Progenitor cell of endocrine pancreas (in vitro differentiated cells): ENCODE results near the gene GNL1. TPM values are rescaled to one million over a fixed set of nuclear protein-coding genes. Genes with fewer than 3 reads are reported as not detected.
"Not testable (repeated sequence)": the region's sequence is repeated elsewhere in the genome, so short reads cannot be mapped to it uniquely, and the experiment has no call there.

ENCODE experiments used
- DNase-seq: peaks from one replicate; pipeline ENCODE4 v3.0.0; 2021; ENCODE audit warnings: low spot score; ENCODE audit not compliant: unreplicated experiment
- H3K27ac Mint-ChIP-seq: 2 replicates; pipeline ENCODE4 v1.8.0; 2021; ENCODE audit warnings: mild to moderate bottlenecking, moderate library complexity, mixed read lengths
- H3K27me3 Mint-ChIP-seq: 2 replicates; pipeline ENCODE4 v1.8.0; 2021; ENCODE audit warnings: mixed read lengths
- H3K36me3 Mint-ChIP-seq: 2 replicates; pipeline ENCODE4 v1.8.0; 2022; ENCODE audit warnings: mixed read lengths; ENCODE audit not compliant: insufficient read depth
- H3K4me1 Mint-ChIP-seq: 2 replicates; pipeline ENCODE4 v1.8.0; 2021; ENCODE audit warnings: low read depth, mixed read lengths
- H3K4me3 Mint-ChIP-seq: 2 replicates; pipeline ENCODE4 v1.8.0; 2021; ENCODE audit warnings: low read depth, mild to moderate bottlenecking, moderate library complexity, mixed read lengths
- H3K9me3 Mint-ChIP-seq: 2 replicates; pipeline ENCODE4 v1.8.0; 2021; ENCODE audit warnings: low read depth, mixed read lengths
- total RNA-seq: library from RNA; stranded (reverse); gene quantifications from 2 replicates; pipeline ENCODE4 v1.2.1, GENCODE V29; 2021
- TF ChIP-seq, protein P1 (sequence below): fragments of 200-600 bp; sonication (generic); IDR thresholded peaks from one replicate; pipeline ENCODE4 v1.5.0; 2021; ENCODE audit warnings: antibody characterized with exemption, mild to moderate bottlenecking; ENCODE audit not compliant: unreplicated experiment

GNL1 gene
- total RNA-seq, 1 donor from 2014 or later, result 75.2 TPM

DNA sequence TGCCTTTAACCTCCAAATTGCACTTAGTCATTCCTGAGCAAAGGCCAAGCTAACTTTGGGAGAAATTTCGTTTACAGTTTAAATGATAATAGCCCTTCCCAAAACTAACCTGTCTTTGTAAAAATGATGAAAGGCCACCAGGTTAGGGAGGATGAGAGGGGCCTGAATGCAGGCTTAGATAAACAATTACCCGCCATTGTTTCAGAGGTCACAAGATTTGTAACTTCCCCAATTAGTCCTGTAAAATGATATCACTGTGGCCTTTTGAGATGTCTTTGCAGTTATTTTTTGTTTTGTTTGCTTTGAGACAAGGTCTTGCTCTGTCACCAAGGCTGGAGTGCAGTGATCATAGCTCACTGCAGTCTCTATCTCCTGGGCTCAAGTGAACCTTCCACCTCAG, 26.3 kb downstream of the GNL1 start:
- Mint-ChIP-seq H3K27ac (no peak overlapping the region), H3K36me3 (no peaks in the 10 kb centered on the region), H3K4me3 (no peak overlapping the region), H3K4me1 (no peaks in the 10 kb centered on the region), H3K27me3 (peaks cover 1% of the 10 kb centered on the region), H3K9me3 (peaks cover 3% of the 10 kb centered on the region)
- no peak for DNase-seq
- TF ChIP-seq, protein P1, sequence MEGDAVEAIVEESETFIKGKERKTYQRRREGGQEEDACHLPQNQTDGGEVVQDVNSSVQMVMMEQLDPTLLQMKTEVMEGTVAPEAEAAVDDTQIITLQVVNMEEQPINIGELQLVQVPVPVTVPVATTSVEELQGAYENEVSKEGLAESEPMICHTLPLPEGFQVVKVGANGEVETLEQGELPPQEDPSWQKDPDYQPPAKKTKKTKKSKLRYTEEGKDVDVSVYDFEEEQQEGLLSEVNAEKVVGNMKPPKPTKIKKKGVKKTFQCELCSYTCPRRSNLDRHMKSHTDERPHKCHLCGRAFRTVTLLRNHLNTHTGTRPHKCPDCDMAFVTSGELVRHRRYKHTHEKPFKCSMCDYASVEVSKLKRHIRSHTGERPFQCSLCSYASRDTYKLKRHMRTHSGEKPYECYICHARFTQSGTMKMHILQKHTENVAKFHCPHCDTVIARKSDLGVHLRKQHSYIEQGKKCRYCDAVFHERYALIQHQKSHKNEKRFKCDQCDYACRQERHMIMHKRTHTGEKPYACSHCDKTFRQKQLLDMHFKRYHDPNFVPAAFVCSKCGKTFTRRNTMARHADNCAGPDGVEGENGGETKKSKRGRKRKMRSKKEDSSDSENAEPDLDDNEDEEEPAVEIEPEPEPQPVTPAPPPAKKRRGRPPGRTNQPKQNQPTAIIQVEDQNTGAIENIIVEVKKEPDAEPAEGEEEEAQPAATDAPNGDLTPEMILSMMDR, result no peak

DNA sequence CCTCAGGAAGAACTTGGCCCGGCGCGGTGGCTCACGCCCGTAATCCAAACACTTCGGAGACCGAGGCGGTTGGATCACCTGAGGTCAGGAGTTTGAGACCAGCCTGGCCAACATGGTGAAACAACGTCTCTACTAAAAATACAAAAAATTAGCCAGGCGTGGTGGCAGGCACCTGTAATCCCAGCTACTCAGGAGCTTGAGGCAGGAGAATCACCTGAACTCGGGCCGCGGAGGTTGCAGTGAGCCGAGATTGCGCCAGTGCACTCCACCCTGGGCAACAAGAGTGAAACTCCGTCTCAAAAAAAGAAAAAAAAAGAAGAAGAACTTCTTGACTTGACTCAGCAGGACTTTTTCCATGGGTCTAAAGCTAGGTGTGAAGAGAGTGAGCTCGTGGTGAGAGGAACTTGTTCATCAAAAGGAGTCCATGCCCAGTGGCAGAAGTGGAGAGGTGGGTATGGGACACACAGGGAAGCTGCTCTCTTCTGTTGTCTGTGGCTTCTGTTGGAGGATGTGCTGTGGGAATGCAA, 26.9 kb downstream of the GNL1 start:
- H3K36me3 Mint-ChIP-seq, H3K4me3 Mint-ChIP-seq, DNase-seq, H3K9me3 Mint-ChIP-seq, H3K4me1 Mint-ChIP-seq, H3K27me3 Mint-ChIP-seq: not testable (repeated sequence)
- H3K27ac Mint-ChIP-seq, result peak overlapping the region; percentile 14

DNA sequence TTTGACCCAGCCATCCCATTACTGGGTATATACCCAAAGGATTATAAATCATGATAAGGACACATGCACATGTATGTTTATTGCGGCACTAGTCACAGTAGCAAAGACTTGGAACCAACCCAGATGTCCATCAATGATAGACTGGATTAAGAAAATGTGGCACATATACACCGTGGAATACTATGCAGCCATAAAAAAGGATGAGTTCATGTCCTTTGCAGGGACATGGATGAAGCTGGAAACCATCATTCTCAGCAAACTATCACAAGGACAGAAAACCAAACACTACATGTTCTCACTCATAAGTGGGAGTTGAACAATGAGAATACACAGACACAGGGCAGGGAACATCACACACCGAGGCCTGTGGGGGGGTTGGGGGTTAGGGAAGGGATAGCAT, 29.8 kb downstream of the GNL1 start:
- not testable (repeated sequence) for H3K27ac Mint-ChIP-seq, H3K9me3 Mint-ChIP-seq, DNase-seq, H3K36me3 Mint-ChIP-seq, H3K4me1 Mint-ChIP-seq, H3K4me3 Mint-ChIP-seq
- H3K27me3 Mint-ChIP-seq, result peaks cover 27% of the 10 kb centered on the region

- H3K4me1 Mint-ChIP-seq, H3K9me3 Mint-ChIP-seq, H3K36me3 Mint-ChIP-seq, DNase-seq, H3K4me3 Mint-ChIP-seq, H3K27ac Mint-ChIP-seq: not testable (repeated sequence)
- peaks cover 27% of the 10 kb centered on the region for H3K27me3 Mint-ChIP-seq
These were observed 34.3 kb downstream of the GNL1 start for GRCh38 chr6:30521952-30522351.

DNA sequence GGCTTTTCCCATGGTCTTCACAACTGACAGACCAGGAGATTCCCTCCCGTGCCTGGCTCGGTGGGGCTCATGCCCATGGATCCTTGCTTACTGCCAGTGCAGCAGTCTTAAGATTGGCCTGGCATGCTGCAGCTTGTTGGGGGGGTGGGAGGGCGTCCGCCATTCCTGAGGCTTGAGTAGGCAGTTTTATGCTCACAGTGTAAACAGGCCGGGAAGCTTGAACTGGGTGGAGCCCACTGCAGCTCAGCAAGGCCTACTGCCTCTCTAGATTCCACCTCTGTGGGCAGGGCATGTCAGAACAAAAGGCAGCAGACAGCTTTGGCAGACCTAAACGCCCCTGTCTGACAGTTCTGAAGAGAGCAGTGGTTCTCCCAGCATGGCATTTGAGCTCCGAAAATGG, 35.2 kb downstream of the GNL1 start:
- not testable (repeated sequence) for DNase-seq, H3K4me1 Mint-ChIP-seq, H3K36me3 Mint-ChIP-seq, H3K4me3 Mint-ChIP-seq, H3K27ac Mint-ChIP-seq, H3K9me3 Mint-ChIP-seq
- peaks cover 27% of the 10 kb centered on the region for H3K27me3 Mint-ChIP-seq

DNA sequence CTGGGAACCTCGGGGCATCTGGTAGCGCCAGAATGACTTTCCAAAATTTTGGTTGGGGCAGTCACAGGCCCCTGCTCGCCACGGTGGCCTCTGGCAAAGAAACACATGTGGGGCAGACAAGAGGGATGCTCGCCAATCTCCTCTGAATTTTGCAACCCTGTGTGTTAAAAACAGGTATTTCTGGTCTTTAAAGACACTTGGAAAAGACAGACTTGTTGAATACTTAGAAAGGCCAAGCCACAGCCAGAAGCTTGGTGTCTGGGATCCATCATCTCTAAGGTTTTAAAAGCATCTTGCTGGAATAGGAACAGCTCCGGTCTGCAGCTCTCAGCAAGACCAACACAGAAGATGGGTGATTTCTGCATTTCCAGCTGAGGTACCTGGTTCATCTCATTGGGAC, 35.8 kb downstream of the GNL1 start:
- Mint-ChIP-seq H3K9me3 (peaks cover 5% of the 10 kb centered on the region), H3K4me3 (no peak overlapping the region), H3K27ac (no peak overlapping the region), H3K36me3 (no peaks in the 10 kb centered on the region), H3K4me1 (no peaks in the 10 kb centered on the region), H3K27me3 (peaks cover 27% of the 10 kb centered on the region)
- DNase-seq, result no peak
- TF ChIP-seq, protein P1, result no peak

GRCh38 chr6:30518505-30519145, 37.7 kb downstream of the GNL1 start:
- not testable (repeated sequence) for H3K9me3 Mint-ChIP-seq, H3K4me1 Mint-ChIP-seq
- peaks cover 30% of the 10 kb centered on the region for H3K27me3 Mint-ChIP-seq

GRCh38 chr6:30517767-30518504, 38.4 kb downstream of the GNL1 start:
- not testable (repeated sequence) for H3K9me3 Mint-ChIP-seq, H3K36me3 Mint-ChIP-seq, DNase-seq, H3K4me3 Mint-ChIP-seq, H3K4me1 Mint-ChIP-seq
- Mint-ChIP-seq H3K27ac (peak overlapping the region; percentile 16), H3K27me3 (peaks cover 23% of the 10 kb centered on the region)

More at GRCh38 chr6:30518505-30519145, 37.7 kb downstream of the GNL1 start:
- not testable (repeated sequence) for H3K36me3 Mint-ChIP-seq, H3K27ac Mint-ChIP-seq, DNase-seq, H3K4me3 Mint-ChIP-seq

GRCh38 chr6:30516754-30517076, 39.6 kb downstream of the GNL1 start:
- not testable (repeated sequence) for DNase-seq, H3K9me3 Mint-ChIP-seq, H3K4me1 Mint-ChIP-seq, H3K36me3 Mint-ChIP-seq
- Mint-ChIP-seq H3K27ac (peak overlapping the region; percentile 98), H3K27me3 (peaks cover 14% of the 10 kb centered on the region), H3K4me3 (peak overlapping the region; percentile 78)
